GM12865 (cell line): ENCODE data around the gene ZCCHC24.

Experiments
- DNase-seq: peaks from one replicate; pipeline ENCODE4 v3.0.0; 2010; ENCODE audit warnings: low read depth
- H3K4me3 ChIP-seq: 2 replicates; pipeline ENCODE4 v1.5.1; 2011; ENCODE audit warnings: mild to moderate bottlenecking, low read depth, low read length, control low read depth
- CTCF ChIP-seq: IDR thresholded peaks from 2 replicates; pipeline ENCODE4 v1.5.1; 2011; ENCODE audit warnings: low read length, control low read depth, low read depth, inconsistent platforms; ENCODE audit not compliant: insufficient read depth; ENCODE audit errors: missing control alignments

Gene ZCCHC24

GRCh38 chr10:79350407-79351154 is 94.8 kb downstream of the ZCCHC24 start:
- no peak overlapping the region for H3K4me3 ChIP-seq
- TF ChIP-seq CTCF: no peak
- no peak for DNase-seq

GRCh38 chr10:79349766-79350406 is 95.5 kb downstream of the ZCCHC24 start:
- TF ChIP-seq CTCF: no peak
- no peak for DNase-seq
- no peak overlapping the region for H3K4me3 ChIP-seq

GRCh38 chr10:79349072-79349491 is 96.3 kb downstream of the ZCCHC24 start:
- no peak for TF ChIP-seq CTCF
- DNase-seq: no peak
- H3K4me3 ChIP-seq: peak overlapping the region; percentile 95

GRCh38 chr10:79348640-79348988 is 96.8 kb downstream of the ZCCHC24 start:
- DNase-seq: no peak
- peak overlapping the region; percentile 95 for H3K4me3 ChIP-seq
- TF ChIP-seq CTCF: no peak

GRCh38 chr10:79347894-79348639 is 97.4 kb downstream of the ZCCHC24 start:
- DNase-seq: peak; percentile 90
- H3K4me3 ChIP-seq: peak overlapping the region; percentile 95
- no peak for TF ChIP-seq CTCF

GRCh38 chr10:79347226-79347893 is 98.1 kb downstream of the ZCCHC24 start, which contains the start of gene PPIF:
TSS of gene PPIF (plus strand) at chr10:79347469. CDS start at chr10:79347549, 80 bp downstream.
- peak within 1 kb of the TSS; percentile 95 for H3K4me3 ChIP-seq
- DNase-seq: peak; percentile 96
- TF ChIP-seq CTCF: peak; percentile 88
